ENCODE data around the gene ZNF644.

ZNF644 gene

DNA sequence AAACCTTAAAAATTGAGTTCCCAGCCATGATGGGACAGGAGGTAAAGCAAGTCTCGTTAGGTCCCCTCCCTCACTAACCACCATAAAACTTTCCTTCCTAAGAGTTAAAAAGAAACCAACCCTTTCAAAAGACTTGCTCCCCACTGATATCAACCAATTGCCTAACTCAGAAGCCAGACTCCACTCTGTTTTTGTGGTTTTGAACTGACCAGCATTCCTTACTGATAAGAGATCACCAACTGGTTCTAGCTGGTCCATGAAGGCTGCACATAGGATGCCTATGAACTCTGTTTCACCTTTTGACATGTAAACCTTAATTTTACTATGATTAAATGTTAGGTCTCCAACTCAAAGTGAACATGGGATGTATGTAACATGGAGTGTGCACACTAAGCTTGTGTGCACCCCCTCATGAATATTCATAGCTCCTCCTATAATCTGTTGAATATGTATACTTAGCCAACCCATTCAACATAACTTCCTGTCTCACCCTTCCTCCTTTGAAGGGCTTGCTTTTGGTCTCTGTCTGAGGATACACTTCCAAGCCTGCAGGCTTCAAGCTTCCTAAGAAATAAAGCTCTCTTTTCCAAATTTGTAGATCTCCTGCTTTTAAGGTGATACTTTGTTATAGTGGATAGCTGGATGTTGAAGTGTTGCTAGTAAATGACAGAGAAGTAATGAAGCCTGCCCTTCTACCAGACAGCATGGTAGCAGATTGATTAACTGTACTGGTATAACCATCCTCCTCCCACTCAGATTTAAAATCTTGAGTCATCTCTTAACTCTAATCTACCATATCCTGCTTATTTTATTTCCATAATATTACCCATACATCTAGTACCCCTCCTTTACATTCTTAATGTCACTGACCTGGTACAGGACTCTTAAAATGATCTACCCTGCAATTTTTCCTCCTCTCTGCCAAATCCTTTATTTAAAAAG lies 95.6 kb downstream of the ZNF644 start:
- Histone ChIP-seq H3K36me3 (ENCODE audit: control insufficient read depth, insufficient read depth, low read length) (no peaks in the 10 kb centered on the region), H3K4me3 (replicated peaks; ENCODE audit: low read depth, low read length) (no peak overlapping the region), H3K27me3 (replicated peaks; ENCODE audit: control insufficient read depth, insufficient read depth, low read length) (no peaks in the 10 kb centered on the region)
- TF ChIP-seq, protein P1, sequence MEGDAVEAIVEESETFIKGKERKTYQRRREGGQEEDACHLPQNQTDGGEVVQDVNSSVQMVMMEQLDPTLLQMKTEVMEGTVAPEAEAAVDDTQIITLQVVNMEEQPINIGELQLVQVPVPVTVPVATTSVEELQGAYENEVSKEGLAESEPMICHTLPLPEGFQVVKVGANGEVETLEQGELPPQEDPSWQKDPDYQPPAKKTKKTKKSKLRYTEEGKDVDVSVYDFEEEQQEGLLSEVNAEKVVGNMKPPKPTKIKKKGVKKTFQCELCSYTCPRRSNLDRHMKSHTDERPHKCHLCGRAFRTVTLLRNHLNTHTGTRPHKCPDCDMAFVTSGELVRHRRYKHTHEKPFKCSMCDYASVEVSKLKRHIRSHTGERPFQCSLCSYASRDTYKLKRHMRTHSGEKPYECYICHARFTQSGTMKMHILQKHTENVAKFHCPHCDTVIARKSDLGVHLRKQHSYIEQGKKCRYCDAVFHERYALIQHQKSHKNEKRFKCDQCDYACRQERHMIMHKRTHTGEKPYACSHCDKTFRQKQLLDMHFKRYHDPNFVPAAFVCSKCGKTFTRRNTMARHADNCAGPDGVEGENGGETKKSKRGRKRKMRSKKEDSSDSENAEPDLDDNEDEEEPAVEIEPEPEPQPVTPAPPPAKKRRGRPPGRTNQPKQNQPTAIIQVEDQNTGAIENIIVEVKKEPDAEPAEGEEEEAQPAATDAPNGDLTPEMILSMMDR (IDR thresholded peaks at IDR 0.05; ENCODE audit: insufficient read depth, low read length, poor library complexity, severe bottlenecking), result no peak
- DNase-seq (ENCODE audit: extremely low read depth, insufficient read length), result no peak

GRCh38 chr1:90924982-90925381 lies 96.9 kb downstream of the ZNF644 start:
- H3K27me3 ChIP-seq (replicated peaks; ENCODE audit: control insufficient read depth, insufficient read depth, low read length), result no peaks in the 10 kb centered on the region
- H3K36me3 ChIP-seq (ENCODE audit: control insufficient read depth, insufficient read depth, low read length), result no peaks in the 10 kb centered on the region
- no peak for DNase-seq (ENCODE audit: extremely low read depth, insufficient read length)
- TF ChIP-seq, protein P1 (IDR thresholded peaks at IDR 0.05; ENCODE audit: insufficient read depth, low read length, poor library complexity, severe bottlenecking), result no peak
- no peak overlapping the region for H3K4me3 ChIP-seq (replicated peaks; ENCODE audit: low read depth, low read length)

GRCh38 chr1:90922996-90923395 lies 98.8 kb downstream of the ZNF644 start:
- H3K27me3 ChIP-seq (replicated peaks; ENCODE audit: control insufficient read depth, insufficient read depth, low read length), result no peaks in the 10 kb centered on the region
- H3K36me3 ChIP-seq (ENCODE audit: control insufficient read depth, insufficient read depth, low read length), result no peaks in the 10 kb centered on the region
- TF ChIP-seq, protein P1 (IDR thresholded peaks at IDR 0.05; ENCODE audit: insufficient read depth, low read length, poor library complexity, severe bottlenecking), result no peak
- DNase-seq (ENCODE audit: extremely low read depth, insufficient read length), result no peak
- no peak overlapping the region for H3K4me3 ChIP-seq (replicated peaks; ENCODE audit: low read depth, low read length)

DNA sequence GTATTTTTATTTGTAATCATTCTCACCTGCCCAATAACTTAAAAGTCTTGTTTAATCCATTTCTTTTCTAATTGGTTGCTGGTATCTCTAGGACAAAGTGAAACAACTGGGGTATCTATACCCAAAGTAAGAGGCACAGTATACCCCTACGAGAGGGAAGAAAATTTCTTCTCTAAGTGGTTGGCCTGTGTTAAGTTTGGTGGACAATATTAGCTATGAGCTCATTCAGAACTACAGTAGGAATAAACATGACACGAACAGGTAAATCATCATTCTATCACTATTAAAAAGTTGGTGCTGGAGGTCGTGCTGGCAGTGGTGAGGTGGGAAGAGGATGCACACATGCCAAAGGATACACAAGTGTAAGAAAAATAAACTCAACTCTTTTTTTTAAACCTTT lies 99.6 kb downstream of the ZNF644 start:
- no peaks in the 10 kb centered on the region for H3K27me3 ChIP-seq (replicated peaks; ENCODE audit: control insufficient read depth, insufficient read depth, low read length)
- no peak for DNase-seq (ENCODE audit: extremely low read depth, insufficient read length)
- H3K36me3 ChIP-seq (ENCODE audit: control insufficient read depth, insufficient read depth, low read length), result no peaks in the 10 kb centered on the region
- H3K4me3 ChIP-seq (replicated peaks; ENCODE audit: low read depth, low read length), result no peak overlapping the region
- TF ChIP-seq, protein P1 (IDR thresholded peaks at IDR 0.05; ENCODE audit: insufficient read depth, low read length, poor library complexity, severe bottlenecking), result no peak

DNA sequence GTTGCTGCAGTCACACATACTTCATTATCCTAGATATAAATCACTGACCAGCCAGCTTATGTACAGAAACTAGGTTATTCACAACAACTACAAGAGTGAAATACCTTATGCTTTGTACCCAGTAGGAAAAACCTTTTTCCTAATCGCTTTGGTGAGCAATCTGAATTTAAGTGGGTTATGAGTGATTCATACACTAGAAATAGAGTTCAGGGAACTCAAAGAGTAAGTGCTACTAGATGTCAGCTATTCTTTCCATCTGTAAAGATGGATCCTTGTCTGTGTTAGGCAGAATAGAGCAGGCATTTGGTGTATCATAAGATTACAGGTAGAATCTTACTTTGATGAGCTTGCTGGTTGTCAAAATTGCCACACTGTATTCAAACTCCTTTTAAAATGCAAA lies 101.9 kb downstream of the ZNF644 start:
- no peak for DNase-seq (ENCODE audit: extremely low read depth, insufficient read length)
- Histone ChIP-seq H3K36me3 (ENCODE audit: control insufficient read depth, insufficient read depth, low read length) (peaks cover 2% of the 10 kb centered on the region), H3K4me3 (replicated peaks; ENCODE audit: low read depth, low read length) (no peak overlapping the region), H3K27me3 (replicated peaks; ENCODE audit: control insufficient read depth, insufficient read depth, low read length) (no peaks in the 10 kb centered on the region)
- TF ChIP-seq, protein P1 (IDR thresholded peaks at IDR 0.05; ENCODE audit: insufficient read depth, low read length, poor library complexity, severe bottlenecking), result no peak

All from GM06990 (cell line).